Mucosa of stomach (tissue), 1 donor: Measurements from ENCODE around the gene CCDC91.

Source experiments
- H3K27me3 ChIP-seq: one replicate; pipeline ENCODE4 v1.7.0; 2013; ENCODE audit warnings: mild to moderate bottlenecking, low read length; ENCODE audit not compliant: control insufficient read depth, insufficient read depth
- H3K36me3 ChIP-seq: one replicate; pipeline ENCODE4 v1.7.0; 2013; ENCODE audit warnings: low read length; ENCODE audit not compliant: control insufficient read depth, insufficient read depth
- H3K4me1 ChIP-seq: one replicate; pipeline ENCODE4 v1.7.0; 2013; ENCODE audit warnings: mild to moderate bottlenecking, low read length; ENCODE audit not compliant: control insufficient read depth, insufficient read depth
- H3K4me3 ChIP-seq: one replicate; pipeline ENCODE4 v1.7.0; 2013; ENCODE audit warnings: low read length
- H3K9ac ChIP-seq: one replicate; pipeline ENCODE4 v1.7.0; 2013; ENCODE audit warnings: mild to moderate bottlenecking, low read length, moderate library complexity
- H3K9me3 ChIP-seq: one replicate; pipeline ENCODE4 v1.7.0; 2013; ENCODE audit warnings: mild to moderate bottlenecking, low read length, moderate library complexity; ENCODE audit not compliant: control insufficient read depth
- donor health status: Pancreatic carcinoma.

The CCDC91 gene

DNA sequence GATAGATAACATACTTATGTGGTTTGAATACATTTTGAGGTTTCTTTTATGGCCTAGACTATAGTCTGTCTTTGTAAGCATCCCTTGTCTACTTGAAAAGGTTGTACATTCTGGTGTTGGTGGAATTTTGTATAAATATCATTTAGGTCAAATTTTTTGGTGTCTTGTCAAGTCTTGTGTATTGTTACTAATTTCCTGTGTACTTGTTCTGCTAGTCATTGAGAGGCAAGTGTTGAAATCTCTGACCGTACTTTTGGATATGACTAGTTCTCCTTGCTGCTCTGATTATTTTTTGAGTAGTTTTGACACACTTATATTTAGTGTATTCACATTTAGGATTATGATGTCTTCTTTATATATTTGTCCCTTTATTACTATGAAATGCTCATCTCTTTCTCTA is 219.6 kb downstream of the CCDC91 start:
- Histone ChIP-seq H3K27me3 (no peaks in the 10 kb centered on the region), H3K4me1 (no peaks in the 10 kb centered on the region), H3K9me3 (no peaks in the 10 kb centered on the region), H3K9ac (no peak overlapping the region), H3K4me3 (no peak overlapping the region), H3K36me3 (no peaks in the 10 kb centered on the region)

DNA sequence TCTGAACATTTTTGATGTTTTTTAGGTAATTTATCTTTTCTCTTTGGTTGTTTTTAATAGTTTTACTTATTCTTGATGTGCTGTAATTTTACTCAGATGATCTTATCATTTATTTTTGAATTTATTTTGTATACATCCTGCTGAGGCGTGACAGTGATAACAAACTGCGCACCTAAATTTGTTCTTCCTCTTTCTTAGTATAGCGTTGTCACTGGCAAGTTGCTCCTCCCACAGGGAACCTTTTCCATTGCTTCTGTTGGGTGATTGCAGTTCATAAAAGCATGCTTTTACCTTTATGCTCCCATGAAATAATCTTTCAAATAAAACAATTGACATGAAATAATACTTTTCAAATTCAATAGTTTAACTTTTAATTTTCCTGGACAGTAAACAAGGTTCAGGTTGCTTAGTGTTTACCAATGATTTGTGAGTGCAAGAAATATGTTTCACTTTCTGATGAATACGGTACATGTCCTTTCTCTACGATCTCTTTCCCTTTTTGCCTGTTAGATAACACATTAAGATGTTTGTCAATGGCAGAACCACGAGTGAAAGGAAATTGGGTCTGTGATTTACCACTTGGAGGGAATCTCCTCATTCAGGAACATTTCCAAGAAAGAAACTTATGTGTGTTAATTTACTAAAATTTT is 223.3 kb downstream of the CCDC91 start:
- H3K9ac ChIP-seq: no peak overlapping the region
- H3K27me3 ChIP-seq: no peaks in the 10 kb centered on the region
- no peaks in the 10 kb centered on the region for H3K4me1 ChIP-seq
- H3K36me3 ChIP-seq: no peaks in the 10 kb centered on the region
- no peak overlapping the region for H3K4me3 ChIP-seq
- H3K9me3 ChIP-seq: no peaks in the 10 kb centered on the region

DNA sequence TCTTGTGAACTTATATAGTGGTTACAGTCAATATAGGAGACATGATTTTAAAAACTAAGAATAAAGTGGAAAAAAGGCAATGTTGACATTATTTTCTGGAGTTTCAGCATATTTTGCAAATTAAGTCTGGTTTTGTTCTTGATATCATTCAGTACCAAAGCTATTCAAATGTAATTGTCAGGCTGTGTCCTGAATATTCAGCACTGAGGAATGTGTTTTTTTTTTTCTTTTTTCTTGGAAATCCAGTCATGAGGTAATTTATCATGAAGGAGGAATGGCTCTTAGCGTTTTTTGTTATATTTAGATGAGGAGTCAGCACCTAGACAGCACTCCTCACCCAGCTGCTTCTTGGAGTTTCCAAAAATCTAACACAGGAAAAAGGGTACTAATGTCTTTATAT is 225.5 kb downstream of the CCDC91 start:
- Histone ChIP-seq H3K4me3 (no peak overlapping the region), H3K9ac (no peak overlapping the region), H3K4me1 (no peaks in the 10 kb centered on the region), H3K27me3 (no peaks in the 10 kb centered on the region), H3K9me3 (no peaks in the 10 kb centered on the region), H3K36me3 (no peaks in the 10 kb centered on the region)

DNA sequence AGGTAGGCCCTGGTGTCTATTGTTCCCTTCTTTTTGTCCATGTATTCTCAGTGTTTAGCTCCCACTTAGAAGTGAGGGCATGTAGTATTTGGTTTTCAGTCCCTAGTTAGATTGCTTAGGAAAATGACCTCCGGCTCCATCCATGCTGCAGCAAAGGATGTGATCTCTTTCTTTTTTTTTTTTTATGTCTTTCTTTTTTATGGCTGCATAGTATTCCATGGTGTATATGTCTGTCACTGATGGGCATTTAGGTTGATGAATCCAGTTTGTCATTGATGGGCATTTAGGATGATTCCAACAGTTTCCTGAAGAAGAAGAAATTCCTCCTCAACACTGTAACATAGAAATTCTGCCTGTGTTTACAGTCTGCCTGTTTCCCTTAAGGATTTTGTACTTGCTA is 231.1 kb downstream of the CCDC91 start:
- Histone ChIP-seq H3K36me3 (no peaks in the 10 kb centered on the region), H3K27me3 (no peaks in the 10 kb centered on the region), H3K9me3 (no peaks in the 10 kb centered on the region), H3K4me1 (peaks cover 4% of the 10 kb centered on the region), H3K9ac (no peak overlapping the region), H3K4me3 (no peak overlapping the region)

DNA sequence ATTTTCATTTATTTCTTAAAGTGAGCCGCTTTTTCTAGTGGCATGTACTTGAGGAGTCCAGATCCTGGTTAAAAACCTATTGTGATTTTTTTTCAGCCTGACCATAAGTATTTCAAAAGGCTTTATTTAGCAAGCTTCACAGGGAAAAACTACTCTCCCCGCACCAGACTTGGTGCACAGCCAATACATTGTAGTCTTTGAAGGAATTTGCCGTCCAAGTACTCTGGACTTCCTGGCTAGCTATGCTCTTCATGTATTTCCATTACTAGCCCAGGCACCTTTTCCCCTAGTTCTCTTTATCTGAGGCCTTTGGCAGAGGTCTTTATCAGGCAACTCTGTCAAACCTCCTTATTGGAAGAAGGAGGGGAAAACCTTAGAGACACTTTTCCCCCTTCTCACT is 234.7 kb downstream of the CCDC91 start:
- Histone ChIP-seq H3K4me1 (peaks cover 4% of the 10 kb centered on the region), H3K9ac (no peak overlapping the region), H3K36me3 (no peaks in the 10 kb centered on the region), H3K9me3 (no peaks in the 10 kb centered on the region), H3K4me3 (no peak overlapping the region), H3K27me3 (no peaks in the 10 kb centered on the region)

DNA sequence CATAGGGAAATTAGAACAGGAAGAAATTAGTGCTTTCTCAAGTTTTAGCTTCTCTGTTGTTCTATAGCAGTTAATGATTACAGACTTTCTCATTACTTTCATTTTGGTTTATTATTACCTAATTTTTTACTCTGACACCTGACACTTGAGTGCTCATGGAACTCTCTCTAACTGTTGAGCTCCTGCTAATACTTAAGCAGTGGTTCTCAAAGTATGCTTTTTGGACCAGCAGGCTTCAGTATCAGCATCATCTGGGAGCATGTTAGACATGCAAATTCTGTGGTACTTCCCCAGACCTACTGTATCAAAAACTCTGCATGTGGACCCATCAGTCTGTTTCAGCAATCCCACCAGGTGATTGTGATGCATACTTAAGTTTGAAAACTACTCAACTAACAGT is 235.3 kb downstream of the CCDC91 start:
- no peaks in the 10 kb centered on the region for H3K27me3 ChIP-seq
- H3K4me1 ChIP-seq: peaks cover 4% of the 10 kb centered on the region
- H3K9ac ChIP-seq: no peak overlapping the region
- H3K9me3 ChIP-seq: no peaks in the 10 kb centered on the region
- H3K36me3 ChIP-seq: no peaks in the 10 kb centered on the region
- no peak overlapping the region for H3K4me3 ChIP-seq

DNA sequence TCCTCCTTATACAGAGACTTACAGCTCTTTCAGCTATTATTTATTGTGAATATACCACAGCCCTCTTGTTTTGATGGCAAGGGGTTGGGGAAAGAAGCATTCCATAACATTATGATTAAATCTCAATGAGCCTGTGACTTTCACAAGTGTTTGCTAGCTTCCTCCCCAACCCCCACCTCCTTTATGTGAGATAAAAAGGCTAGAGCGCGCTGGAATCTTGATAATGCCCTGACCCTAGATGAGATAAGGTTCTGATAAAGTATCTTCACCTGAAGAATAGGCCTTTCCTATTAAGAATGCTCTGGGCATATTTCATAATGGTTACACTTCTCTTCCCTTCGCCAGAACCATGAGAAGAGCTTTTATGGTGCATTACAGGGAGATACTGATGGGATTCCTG is 236.8 kb downstream of the CCDC91 start:
- Histone ChIP-seq H3K9me3 (no peaks in the 10 kb centered on the region), H3K4me1 (peaks cover 4% of the 10 kb centered on the region)

DNA sequence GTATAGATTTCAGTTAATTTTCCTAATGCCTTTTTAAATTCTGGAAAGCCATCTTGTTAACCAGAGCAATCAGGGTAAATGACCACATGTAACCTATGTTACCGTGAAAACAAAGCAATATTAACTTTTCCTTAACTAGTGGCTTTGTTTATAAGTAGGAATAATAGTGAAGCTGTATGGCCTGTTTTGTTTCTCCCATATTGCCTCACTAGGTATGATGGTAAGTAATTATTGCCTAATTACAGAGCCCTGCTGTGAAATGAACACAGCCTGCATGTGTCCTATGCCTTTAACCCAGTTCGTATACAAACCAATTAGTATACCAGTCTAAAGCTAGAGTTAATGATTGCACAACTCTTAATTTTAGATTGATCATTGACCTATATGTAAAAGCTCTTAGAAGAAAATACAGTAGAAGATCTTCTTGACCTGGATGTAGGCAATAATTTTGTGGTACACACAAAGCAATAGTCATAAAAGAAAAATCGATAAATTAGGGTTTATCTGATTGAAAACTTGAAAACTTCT is 249.9 kb downstream of the CCDC91 start:
- no peaks in the 10 kb centered on the region for H3K27me3 ChIP-seq
- no peak overlapping the region for H3K9ac ChIP-seq
- no peaks in the 10 kb centered on the region for H3K36me3 ChIP-seq
- H3K4me1 ChIP-seq: no peaks in the 10 kb centered on the region
- H3K9me3 ChIP-seq: no peaks in the 10 kb centered on the region
- H3K4me3 ChIP-seq: no peak overlapping the region

More for the DNA sequence above, 236.8 kb downstream of the CCDC91 start:
- Histone ChIP-seq H3K27me3 (no peaks in the 10 kb centered on the region), H3K4me3 (no peak overlapping the region), H3K36me3 (no peaks in the 10 kb centered on the region), H3K9ac (no peak overlapping the region)

DNA sequence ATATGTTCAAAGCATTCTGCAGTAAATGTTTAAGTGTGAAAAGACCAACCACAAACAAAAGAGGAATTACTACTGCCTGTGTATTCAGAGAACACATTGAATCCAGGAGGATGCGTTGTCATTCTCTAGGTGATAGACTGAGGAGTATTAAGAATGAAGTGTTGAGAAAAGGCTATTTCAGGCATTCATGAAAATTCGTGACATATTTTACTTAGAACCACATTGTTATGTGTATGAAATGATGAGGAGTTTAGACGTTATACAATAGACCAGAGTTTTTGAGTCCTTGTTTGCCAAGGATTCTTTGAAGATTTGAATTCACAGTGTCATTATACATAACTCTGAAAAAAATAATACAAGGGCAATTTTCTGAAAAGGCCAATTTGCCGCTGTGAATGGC is 251.8 kb downstream of the CCDC91 start:
- H3K36me3 ChIP-seq: no peaks in the 10 kb centered on the region
- H3K9me3 ChIP-seq: no peaks in the 10 kb centered on the region
- H3K27me3 ChIP-seq: no peaks in the 10 kb centered on the region
- no peak overlapping the region for H3K4me3 ChIP-seq
- H3K4me1 ChIP-seq: no peaks in the 10 kb centered on the region
- no peak overlapping the region for H3K9ac ChIP-seq

DNA sequence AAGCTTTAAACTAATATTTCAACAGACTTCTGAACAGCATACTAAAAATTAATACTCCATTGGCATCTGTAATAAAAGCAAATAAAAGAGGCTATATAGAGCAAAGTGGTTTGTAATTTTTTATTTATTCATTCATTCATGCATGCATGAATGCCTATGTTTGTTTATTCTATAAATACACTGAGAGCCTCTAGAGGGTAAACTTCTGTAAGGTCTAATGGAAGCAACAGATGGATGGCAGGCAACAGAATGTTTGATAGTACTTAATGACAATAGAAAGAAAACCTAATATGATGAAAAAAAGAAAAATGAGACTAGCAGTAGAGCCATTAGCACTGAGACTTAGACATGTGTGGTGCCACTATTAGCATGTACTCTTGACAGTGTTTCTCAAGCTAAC is 253.1 kb downstream of the CCDC91 start:
- H3K36me3 ChIP-seq: no peaks in the 10 kb centered on the region
- H3K4me1 ChIP-seq: no peaks in the 10 kb centered on the region
- H3K9me3 ChIP-seq: no peaks in the 10 kb centered on the region
- H3K4me3 ChIP-seq: no peak overlapping the region
- no peak overlapping the region for H3K9ac ChIP-seq
- H3K27me3 ChIP-seq: no peaks in the 10 kb centered on the region

DNA sequence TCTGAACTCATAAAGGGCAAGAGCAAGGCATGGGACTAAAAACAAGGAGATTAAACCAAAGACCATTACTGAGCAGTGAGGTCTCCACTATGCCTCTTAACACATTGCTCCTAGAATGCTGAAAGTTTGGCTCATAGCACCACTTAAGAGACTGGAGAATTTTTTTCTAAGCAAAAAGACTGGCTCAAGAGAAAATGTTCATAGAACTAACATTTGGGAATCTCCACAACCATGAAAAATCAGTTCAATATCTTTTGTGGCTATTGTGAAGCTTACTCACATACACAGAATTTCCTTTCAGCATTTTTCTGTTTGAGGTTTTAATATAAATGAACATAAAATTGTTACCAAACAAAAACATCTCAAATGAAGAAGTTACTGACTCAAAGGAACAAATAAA is 255.8 kb downstream of the CCDC91 start:
- no peaks in the 10 kb centered on the region for H3K4me1 ChIP-seq
- H3K4me3 ChIP-seq: no peak overlapping the region
- H3K9me3 ChIP-seq: no peaks in the 10 kb centered on the region
- H3K9ac ChIP-seq: no peak overlapping the region
- no peaks in the 10 kb centered on the region for H3K27me3 ChIP-seq
- H3K36me3 ChIP-seq: no peaks in the 10 kb centered on the region

DNA sequence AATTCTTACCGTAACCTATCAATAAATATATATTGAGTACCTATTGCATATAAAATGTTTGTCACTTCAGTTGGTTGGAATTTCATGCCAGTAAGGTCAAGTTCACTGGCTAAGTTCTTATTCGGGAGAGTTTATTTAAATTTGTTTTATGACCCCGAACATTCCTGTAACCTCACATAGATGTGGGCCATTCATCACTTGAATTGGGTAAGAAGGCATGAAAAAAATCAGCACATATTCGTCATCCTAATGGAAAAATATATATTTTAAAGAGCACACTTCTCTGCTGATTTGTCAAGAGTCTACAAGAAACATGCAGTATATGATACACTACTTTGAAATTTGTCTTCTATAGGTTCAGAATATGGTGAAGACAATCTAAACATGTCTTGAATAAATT is 263.4 kb downstream of the CCDC91 start:
- Histone ChIP-seq H3K36me3 (no peaks in the 10 kb centered on the region), H3K4me3 (no peak overlapping the region), H3K9me3 (no peaks in the 10 kb centered on the region), H3K9ac (no peak overlapping the region), H3K4me1 (no peaks in the 10 kb centered on the region), H3K27me3 (no peaks in the 10 kb centered on the region)
